Astrocyte (in vitro differentiated cells and primary cell): Measurements from ENCODE around the gene SIRT3. TPM values are rescaled to one million over a fixed set of nuclear protein-coding genes. Genes with fewer than 3 reads are reported as not detected.

Experiments used
- DNase-seq: peaks from one replicate; pipeline ENCODE4 v3.0.0-alpha.2; 2010; ENCODE audit warnings: low read depth
- FAIRE-seq: peaks from 2 replicates; lab custom pipeline; 2011; peaks lifted over from hg19 to GRCh38; lab: Jason Lieb, UNC
- H2AFZ ChIP-seq: 2 replicates; pipeline ENCODE4 v1.6.0; 2012; ENCODE audit warnings: low read depth, low read length, inconsistent platforms
- H3K27ac ChIP-seq: 2 replicates; pipeline ENCODE4 v1.5.1; 2011; ENCODE audit warnings: low read depth, low read length, inconsistent platforms
- H3K27me3 ChIP-seq: 2 replicates; pipeline ENCODE4 v1.6.0; 2011; ENCODE audit warnings: low read length, inconsistent platforms; ENCODE audit not compliant: insufficient read depth
- H3K36me3 ChIP-seq: 2 replicates; pipeline ENCODE4 v1.5.1; 2011; ENCODE audit warnings: low read length, inconsistent platforms; ENCODE audit not compliant: insufficient read depth
- H3K4me1 ChIP-seq: 2 replicates; pipeline ENCODE4 v1.5.1; 2011; ENCODE audit warnings: low read length, inconsistent platforms; ENCODE audit not compliant: insufficient read depth
- H3K4me2 ChIP-seq: 2 replicates; pipeline ENCODE4 v1.6.0; 2012; ENCODE audit warnings: low read length, inconsistent platforms
- H3K4me3 ChIP-seq: 2 replicates; pipeline ENCODE4 v1.5.1; 2011; ENCODE audit warnings: low read depth, mild to moderate bottlenecking, low read length, inconsistent platforms; ENCODE audit not compliant: insufficient read depth
- H3K79me2 ChIP-seq: 2 replicates; pipeline ENCODE4 v1.6.0; 2012; ENCODE audit warnings: mild to moderate bottlenecking, low read length, inconsistent platforms; ENCODE audit not compliant: insufficient read depth
- H3K9ac ChIP-seq: 2 replicates; pipeline ENCODE4 v1.6.0; 2012; ENCODE audit warnings: mild to moderate bottlenecking, low read length, inconsistent platforms
- H3K9me3 ChIP-seq: 2 replicates; pipeline ENCODE4 v1.5.1; 2012; ENCODE audit warnings: low read depth, mild to moderate bottlenecking, low read length, inconsistent platforms; ENCODE audit not compliant: insufficient read depth
- H4K20me1 ChIP-seq: 2 replicates; pipeline ENCODE4 v1.6.0; 2012; ENCODE audit warnings: low read length, inconsistent platforms; ENCODE audit not compliant: insufficient read depth
- H3K27ac Mint-ChIP-seq: one replicate; pipeline ENCODE4 v1.8.0; 2021; ENCODE audit warnings: mild to moderate bottlenecking, mixed read lengths; ENCODE audit not compliant: unreplicated experiment
- H3K27me3 Mint-ChIP-seq: one replicate; pipeline ENCODE4 v1.8.0; 2021; ENCODE audit warnings: low read depth, mixed read lengths; ENCODE audit not compliant: unreplicated experiment
- H3K36me3 Mint-ChIP-seq: one replicate; pipeline ENCODE4 v1.8.0; 2021; ENCODE audit warnings: low read depth, mixed read lengths; ENCODE audit not compliant: unreplicated experiment
- H3K4me1 Mint-ChIP-seq: one replicate; pipeline ENCODE4 v1.8.0; 2021; ENCODE audit warnings: low read depth, mixed read lengths; ENCODE audit not compliant: unreplicated experiment
- H3K4me3 Mint-ChIP-seq: one replicate; pipeline ENCODE4 v1.8.0; 2021; ENCODE audit warnings: mild to moderate bottlenecking, moderate library complexity, mixed read lengths; ENCODE audit not compliant: unreplicated experiment
- H3K9me3 Mint-ChIP-seq: one replicate; pipeline ENCODE4 v1.8.0; 2021; ENCODE audit warnings: mild to moderate bottlenecking, mixed read lengths; ENCODE audit not compliant: unreplicated experiment
- EZH2 ChIP-seq: IDR thresholded peaks from 2 replicates; pipeline ENCODE4 v1.6.1; 2012; ENCODE audit warnings: mild to moderate bottlenecking, low read length, inconsistent platforms; ENCODE audit not compliant: insufficient read depth
- total RNA-seq: library from RNA; stranded (reverse); gene quantifications from 2 replicates; pipeline ENCODE4 v1.2.1, GENCODE V29; 2021
- TF ChIP-seq, protein P1 (sequence below): IDR thresholded peaks from 2 replicates; pipeline ENCODE4 v1.5.1; 2011; ENCODE audit warnings: low read depth, mild to moderate bottlenecking, inconsistent platforms, low read length, moderate library complexity; ENCODE audit not compliant: insufficient read depth

Gene SIRT3
- total RNA-seq, 1 donor from 2014 or later, result 10.9 TPM

DNA sequence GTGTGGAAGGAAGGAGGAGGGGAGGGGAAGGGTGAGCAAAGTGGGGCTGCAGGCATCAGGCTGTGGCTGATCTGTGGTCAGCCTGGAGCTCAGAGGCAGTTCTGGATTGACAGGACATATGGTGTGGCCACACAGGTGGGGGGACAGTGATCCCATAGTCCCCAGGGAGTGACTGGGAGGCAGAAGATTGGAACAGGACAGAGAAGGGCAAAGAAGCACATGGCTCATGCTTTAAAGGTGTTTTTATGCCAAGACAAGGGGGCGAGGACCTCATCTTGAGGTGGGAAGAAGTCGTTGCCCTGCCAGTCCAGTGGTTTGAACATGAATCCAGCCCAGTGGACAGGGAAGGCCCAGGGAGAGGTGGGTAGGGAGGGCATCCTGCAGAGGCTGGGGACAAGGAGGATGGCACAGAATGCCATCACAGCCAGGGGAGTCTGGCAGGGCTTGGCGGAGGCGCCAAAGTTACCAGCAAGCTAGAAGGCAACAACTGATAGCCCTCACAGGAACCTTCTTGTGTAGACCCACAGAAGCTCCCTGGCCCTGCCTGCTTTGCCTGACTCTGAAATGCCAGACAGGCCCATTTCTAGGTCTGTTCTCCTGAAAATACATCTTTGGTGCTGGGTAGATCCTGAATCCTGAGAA is 32.1 kb downstream of the SIRT3 start:
- H3K9me3 Mint-ChIP-seq, result no peaks in the 10 kb centered on the region
- no peaks in the 10 kb centered on the region for H3K27me3 ChIP-seq
- peaks cover 31% of the 10 kb centered on the region for H3K4me1 Mint-ChIP-seq
- FAIRE-seq (no peak), DNase-seq (no peak)
- H3K27ac ChIP-seq, result no peak overlapping the region
- no peak overlapping the region for H2AFZ ChIP-seq
- H3K36me3 Mint-ChIP-seq, result peaks cover 18% of the 10 kb centered on the region
- no peak overlapping the region for H3K27ac Mint-ChIP-seq
- peaks cover 7% of the 10 kb centered on the region for H3K36me3 ChIP-seq
- peaks cover 12% of the 10 kb centered on the region for H3K4me1 ChIP-seq
- H3K27me3 Mint-ChIP-seq, result no peaks in the 10 kb centered on the region
- H3K79me2 ChIP-seq, result peaks cover 61% of the 10 kb centered on the region
- no peak overlapping the region for H3K4me3 ChIP-seq
- H3K4me2 ChIP-seq, result no peak overlapping the region
- H3K4me3 Mint-ChIP-seq, result no peak overlapping the region
- no peak for TF ChIP-seq EZH2
- TF ChIP-seq, protein P1, sequence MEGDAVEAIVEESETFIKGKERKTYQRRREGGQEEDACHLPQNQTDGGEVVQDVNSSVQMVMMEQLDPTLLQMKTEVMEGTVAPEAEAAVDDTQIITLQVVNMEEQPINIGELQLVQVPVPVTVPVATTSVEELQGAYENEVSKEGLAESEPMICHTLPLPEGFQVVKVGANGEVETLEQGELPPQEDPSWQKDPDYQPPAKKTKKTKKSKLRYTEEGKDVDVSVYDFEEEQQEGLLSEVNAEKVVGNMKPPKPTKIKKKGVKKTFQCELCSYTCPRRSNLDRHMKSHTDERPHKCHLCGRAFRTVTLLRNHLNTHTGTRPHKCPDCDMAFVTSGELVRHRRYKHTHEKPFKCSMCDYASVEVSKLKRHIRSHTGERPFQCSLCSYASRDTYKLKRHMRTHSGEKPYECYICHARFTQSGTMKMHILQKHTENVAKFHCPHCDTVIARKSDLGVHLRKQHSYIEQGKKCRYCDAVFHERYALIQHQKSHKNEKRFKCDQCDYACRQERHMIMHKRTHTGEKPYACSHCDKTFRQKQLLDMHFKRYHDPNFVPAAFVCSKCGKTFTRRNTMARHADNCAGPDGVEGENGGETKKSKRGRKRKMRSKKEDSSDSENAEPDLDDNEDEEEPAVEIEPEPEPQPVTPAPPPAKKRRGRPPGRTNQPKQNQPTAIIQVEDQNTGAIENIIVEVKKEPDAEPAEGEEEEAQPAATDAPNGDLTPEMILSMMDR, result no peak
- peaks cover 72% of the 10 kb centered on the region for H4K20me1 ChIP-seq
- no peaks in the 10 kb centered on the region for H3K9me3 ChIP-seq
- H3K9ac ChIP-seq, result peak overlapping the region; percentile 20

GRCh38 chr11:203056-203944 is 32.8 kb downstream of the SIRT3 start:
- peaks cover 12% of the 10 kb centered on the region for H3K4me1 ChIP-seq
- peaks cover 7% of the 10 kb centered on the region for H3K36me3 ChIP-seq
- H3K79me2 ChIP-seq, result peaks cover 54% of the 10 kb centered on the region
- DNase-seq, result no peak
- H3K27ac Mint-ChIP-seq, result peak overlapping the region; percentile 75
- H3K27me3 Mint-ChIP-seq, result no peaks in the 10 kb centered on the region
- no peaks in the 10 kb centered on the region for H3K9me3 ChIP-seq
- TF ChIP-seq, protein P1, result no peak
- no peak for TF ChIP-seq EZH2
- H3K36me3 Mint-ChIP-seq, result peaks cover 18% of the 10 kb centered on the region
- H2AFZ ChIP-seq, result no peak overlapping the region
- no peak overlapping the region for H3K9ac ChIP-seq
- no peak for FAIRE-seq
- peaks cover 31% of the 10 kb centered on the region for H3K4me1 Mint-ChIP-seq
- no peak overlapping the region for H3K4me2 ChIP-seq
- H3K9me3 Mint-ChIP-seq, result no peaks in the 10 kb centered on the region
- peaks cover 73% of the 10 kb centered on the region for H4K20me1 ChIP-seq
- H3K4me3 Mint-ChIP-seq, result peak overlapping the region; percentile 62
- H3K27me3 ChIP-seq, result no peaks in the 10 kb centered on the region
- H3K4me3 ChIP-seq, result no peak overlapping the region
- H3K27ac ChIP-seq, result no peak overlapping the region
